Retinal pigment epithelial cell (primary cell): ENCODE data around the gene MIF.

Experiments used
- DNase-seq: peaks from one replicate; pipeline ENCODE4 v3.0.0-alpha.2; 2010; ENCODE audit warnings: low read depth
- H3K4me3 ChIP-seq: 2 replicates; pipeline ENCODE4 v1.5.1; 2011; ENCODE audit warnings: mild to moderate bottlenecking, low read length, control low read depth, moderate library complexity
- TF ChIP-seq, protein P1 (sequence below): conservative IDR thresholded peaks from 2 replicates; pipeline ENCODE4 v1.5.1; 2011; ENCODE audit warnings: low read depth, low read length, control low read depth, inconsistent platforms

MIF gene

DNA sequence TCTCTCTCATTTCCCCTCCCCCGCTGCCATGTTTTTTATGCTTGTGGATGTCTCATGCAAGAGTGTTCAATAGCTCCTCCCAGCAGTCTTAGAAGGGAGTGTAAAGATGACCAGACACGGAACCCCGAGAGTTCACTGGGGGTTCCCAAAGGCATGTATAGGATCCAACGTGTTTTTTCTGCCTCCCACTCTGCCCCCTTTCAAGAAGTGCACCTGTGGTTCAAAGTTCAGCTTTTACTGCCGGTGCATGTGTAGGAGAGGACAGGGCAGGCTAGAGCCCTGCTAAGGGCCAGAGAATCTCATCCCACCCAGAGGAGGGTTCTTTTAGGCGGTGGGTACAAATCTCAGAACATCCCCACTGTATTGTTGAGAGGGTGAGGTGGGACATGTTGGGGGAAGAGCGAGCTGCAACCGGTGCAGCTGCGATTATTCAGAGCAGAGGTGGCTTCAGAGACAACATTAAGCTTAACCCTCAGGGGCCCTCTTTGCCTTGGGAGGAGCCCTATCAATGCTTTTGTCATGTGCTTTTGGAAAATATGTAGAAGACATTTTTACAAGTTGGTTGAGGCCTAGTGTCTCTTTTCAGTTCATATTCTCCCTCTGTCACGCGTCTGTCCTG, 14.5 kb downstream of the MIF start:
- no peak overlapping the region for H3K4me3 ChIP-seq

DNA sequence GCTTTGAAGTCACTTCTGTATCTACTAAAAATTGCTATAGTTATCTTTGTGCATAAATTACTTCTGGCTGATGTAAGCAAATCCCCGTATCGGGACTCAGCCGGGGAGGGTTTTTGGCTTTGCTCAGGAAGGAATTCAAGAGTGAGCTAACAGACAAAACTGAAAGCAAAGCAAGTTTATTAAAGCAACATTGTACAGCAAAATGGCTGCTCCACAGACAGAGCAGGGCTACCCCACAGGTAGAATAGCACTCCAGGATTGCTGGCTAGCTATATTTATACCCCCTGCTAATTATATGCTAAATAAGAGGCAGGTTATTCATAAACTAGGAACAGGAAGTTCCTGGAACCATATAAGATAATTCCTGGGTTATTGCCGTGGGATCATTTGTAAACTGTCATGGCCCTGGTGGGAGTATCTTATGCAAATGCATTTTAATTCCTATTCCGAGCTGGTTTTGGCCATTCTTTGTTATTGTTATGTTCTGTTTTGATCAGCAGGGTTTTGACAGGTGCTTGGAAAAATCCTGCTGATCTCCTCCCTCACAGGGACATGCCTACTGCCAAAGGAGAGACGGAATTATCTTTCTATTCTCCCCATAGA, 15.2 kb downstream of the MIF start:
- H3K4me3 ChIP-seq: no peak overlapping the region
- TF ChIP-seq, protein P1, sequence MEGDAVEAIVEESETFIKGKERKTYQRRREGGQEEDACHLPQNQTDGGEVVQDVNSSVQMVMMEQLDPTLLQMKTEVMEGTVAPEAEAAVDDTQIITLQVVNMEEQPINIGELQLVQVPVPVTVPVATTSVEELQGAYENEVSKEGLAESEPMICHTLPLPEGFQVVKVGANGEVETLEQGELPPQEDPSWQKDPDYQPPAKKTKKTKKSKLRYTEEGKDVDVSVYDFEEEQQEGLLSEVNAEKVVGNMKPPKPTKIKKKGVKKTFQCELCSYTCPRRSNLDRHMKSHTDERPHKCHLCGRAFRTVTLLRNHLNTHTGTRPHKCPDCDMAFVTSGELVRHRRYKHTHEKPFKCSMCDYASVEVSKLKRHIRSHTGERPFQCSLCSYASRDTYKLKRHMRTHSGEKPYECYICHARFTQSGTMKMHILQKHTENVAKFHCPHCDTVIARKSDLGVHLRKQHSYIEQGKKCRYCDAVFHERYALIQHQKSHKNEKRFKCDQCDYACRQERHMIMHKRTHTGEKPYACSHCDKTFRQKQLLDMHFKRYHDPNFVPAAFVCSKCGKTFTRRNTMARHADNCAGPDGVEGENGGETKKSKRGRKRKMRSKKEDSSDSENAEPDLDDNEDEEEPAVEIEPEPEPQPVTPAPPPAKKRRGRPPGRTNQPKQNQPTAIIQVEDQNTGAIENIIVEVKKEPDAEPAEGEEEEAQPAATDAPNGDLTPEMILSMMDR: no peak
- DNase-seq: no peak

More for the DNA sequence above, 14.5 kb downstream of the MIF start:
- TF ChIP-seq, protein P1: no peak
- DNase-seq: no peak

- DNase-seq: no peak
- H3K4me3 ChIP-seq: no peak overlapping the region
- TF ChIP-seq, protein P1: no peak
Observed at GRCh38 chr22:23910496-23911190, 16.5 kb downstream of the MIF start.

DNA sequence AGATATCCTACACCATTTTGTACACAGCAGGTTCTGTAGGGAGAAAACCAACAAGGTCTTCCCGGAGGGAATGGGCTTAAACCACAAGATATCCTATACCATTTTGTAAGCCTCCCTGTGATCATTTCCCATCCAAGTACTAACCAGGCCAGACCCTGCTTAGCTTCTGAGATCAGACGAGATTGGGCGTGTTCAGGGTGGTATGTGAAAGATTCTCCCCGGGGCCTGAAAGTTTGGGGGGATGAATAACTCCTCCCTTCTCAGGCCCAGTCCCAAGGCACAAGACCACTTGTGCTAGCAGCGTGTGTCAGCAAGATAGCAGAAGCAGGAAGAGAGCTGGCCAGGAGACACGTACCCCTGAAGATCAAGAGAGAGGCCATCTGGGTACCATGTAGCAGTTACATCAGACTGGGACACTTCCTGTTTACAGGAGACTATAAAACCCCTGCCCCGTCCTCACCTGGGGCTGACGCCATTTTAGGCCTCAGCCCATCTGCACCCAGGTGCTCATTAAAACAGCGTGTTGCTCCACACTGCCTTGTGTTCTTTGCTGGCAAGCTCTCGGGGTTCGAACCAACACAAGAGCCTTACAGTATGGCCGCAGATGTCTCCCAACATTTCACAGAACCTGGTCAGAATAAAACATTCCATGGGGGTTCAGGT, 17.3 kb downstream of the MIF start:
- H3K4me3 ChIP-seq: no peak overlapping the region
- TF ChIP-seq, protein P1: no peak
- no peak for DNase-seq

DNA sequence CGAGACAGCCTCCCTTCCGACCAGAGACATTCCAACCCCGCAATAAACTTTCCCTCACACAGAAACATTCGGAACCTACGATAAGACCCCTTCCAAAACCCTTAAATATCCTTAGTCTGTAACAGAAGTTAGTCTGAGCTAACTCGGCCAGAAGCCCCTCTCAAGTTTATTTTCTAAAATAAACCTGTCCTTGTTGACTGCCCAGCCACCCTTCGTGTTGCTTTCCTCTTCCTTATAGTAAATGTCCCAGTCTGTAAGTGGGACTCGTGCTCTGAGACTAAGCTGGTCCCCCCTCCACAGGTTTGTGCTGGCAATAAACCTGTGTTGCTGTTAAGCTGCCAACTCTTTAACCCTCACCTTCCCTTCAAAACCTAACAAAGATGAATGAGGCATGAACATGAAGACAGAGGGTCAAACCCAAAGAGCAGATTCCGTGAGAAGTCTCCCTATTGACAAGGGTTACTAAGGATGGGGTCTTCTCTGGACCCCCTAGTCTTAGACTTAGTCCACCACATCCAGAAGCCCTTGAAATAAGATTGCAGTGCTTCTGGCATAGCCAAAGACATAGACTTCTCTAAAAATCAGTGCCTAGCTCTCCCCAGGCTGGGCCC, 18.2 kb downstream of the MIF start:
- TF ChIP-seq, protein P1: no peak
- no peak for DNase-seq

GRCh38 chr22:23913306-23913660, 19.1 kb downstream of the MIF start:
- peak overlapping the region; percentile 60 for H3K4me3 ChIP-seq
- TF ChIP-seq, protein P1: no peak
- DNase-seq: no peak

More for the DNA sequence above, 18.2 kb downstream of the MIF start:
- no peak overlapping the region for H3K4me3 ChIP-seq
